Fibroblast of mammary gland (primary cell): ENCODE measurements around the gene GAS7.

Experiments
- DNase-seq: peaks from one replicate; pipeline ENCODE4 v3.0.0-alpha.2; 2010; ENCODE audit warnings: low read depth
- H3K4me3 ChIP-seq: 2 replicates; pipeline ENCODE4 v1.5.1; 2011; ENCODE audit warnings: low read depth, mild to moderate bottlenecking, low read length, moderate library complexity; ENCODE audit not compliant: control insufficient read depth
- TF ChIP-seq, protein P1 (sequence below): conservative IDR thresholded peaks from 2 replicates; pipeline ENCODE4 v1.5.1; 2011; ENCODE audit warnings: low read depth, low read length, inconsistent platforms; ENCODE audit not compliant: control insufficient read depth, insufficient read depth

The GAS7 gene

DNA sequence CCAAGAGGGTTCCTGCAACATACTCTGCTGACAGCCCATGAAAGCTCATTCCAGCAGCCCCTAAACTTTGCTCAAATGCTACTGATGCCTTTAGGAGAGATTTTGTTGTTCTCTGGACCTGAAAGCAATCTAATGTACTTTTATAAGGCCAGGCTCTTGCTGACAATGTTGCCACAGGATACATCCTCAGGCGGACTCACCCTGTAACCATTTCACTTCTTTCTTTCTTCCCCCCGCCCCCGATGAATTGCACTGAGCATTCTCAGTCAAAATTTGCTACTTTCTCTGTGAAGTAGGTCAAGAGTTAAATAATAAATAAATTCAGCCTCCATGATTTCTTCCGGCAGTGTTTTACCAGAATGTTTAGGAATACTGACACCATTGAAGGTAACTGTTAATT lies 1.5 kb downstream of the GAS7 start:
- H3K4me3 ChIP-seq, result no peak overlapping the region
- no peak for DNase-seq
- TF ChIP-seq, protein P1, sequence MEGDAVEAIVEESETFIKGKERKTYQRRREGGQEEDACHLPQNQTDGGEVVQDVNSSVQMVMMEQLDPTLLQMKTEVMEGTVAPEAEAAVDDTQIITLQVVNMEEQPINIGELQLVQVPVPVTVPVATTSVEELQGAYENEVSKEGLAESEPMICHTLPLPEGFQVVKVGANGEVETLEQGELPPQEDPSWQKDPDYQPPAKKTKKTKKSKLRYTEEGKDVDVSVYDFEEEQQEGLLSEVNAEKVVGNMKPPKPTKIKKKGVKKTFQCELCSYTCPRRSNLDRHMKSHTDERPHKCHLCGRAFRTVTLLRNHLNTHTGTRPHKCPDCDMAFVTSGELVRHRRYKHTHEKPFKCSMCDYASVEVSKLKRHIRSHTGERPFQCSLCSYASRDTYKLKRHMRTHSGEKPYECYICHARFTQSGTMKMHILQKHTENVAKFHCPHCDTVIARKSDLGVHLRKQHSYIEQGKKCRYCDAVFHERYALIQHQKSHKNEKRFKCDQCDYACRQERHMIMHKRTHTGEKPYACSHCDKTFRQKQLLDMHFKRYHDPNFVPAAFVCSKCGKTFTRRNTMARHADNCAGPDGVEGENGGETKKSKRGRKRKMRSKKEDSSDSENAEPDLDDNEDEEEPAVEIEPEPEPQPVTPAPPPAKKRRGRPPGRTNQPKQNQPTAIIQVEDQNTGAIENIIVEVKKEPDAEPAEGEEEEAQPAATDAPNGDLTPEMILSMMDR, result no peak

DNA sequence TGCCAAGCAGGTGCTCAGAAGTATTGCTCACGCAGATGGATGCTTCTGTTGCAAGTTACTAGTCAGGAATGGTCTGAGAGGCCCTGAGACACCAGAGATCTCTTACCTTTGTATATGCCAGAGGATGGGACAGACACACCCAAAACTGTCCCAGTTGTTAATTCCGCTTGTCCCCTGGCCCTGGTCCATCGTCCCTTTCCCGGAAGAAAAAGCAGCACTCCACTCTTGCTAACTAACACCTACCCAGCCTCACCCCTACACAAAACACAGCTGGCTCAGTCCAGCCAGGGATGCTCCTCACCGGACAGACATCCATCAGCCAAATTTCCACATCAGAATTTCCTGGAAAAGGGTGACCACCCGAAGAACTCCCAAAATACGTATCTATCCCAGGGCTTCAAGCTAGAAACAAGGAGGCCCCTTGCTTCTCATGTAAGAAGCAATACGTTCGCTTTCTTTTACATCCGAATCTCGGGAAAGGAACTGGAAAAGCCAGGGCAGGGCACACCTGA lies 2.0 kb downstream of the GAS7 start:
- H3K4me3 ChIP-seq, result no peak overlapping the region
- TF ChIP-seq, protein P1, result no peak
- DNase-seq, result no peak

DNA sequence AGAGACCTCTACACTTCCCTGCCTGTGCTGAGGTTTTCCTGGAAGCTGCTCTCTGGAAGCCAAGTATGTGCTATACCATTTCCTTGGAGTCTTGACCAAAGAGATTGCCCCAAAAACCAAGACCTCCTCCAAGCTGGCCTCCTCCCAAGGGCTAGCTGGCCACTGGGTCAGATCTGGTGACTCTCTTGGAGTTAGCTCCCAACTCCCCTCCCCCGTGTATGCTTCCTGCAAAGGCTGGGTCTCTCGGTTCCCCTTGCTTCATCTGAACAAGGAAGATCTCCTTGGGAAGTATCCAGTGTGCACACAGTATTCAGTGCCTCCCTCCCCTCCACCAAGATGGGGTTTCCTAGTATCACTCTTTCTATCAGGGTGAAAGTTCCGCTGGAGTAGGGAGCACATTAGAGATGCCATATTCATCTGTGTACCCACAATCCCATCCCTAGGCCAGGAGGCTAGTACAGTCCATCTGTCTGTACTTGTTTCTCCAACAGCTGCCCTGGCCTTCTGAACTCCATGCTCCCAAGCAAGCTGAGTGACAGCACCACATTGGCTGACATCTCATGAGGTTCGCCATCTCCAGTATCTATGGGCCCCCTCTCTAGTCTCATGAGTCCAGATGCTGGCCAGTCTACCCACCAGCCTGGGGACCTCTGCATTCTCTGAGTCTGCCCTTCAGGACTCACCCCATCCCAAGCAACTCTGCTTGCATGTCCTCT lies 3.2 kb downstream of the GAS7 start:
- TF ChIP-seq, protein P1, result no peak
- H3K4me3 ChIP-seq, result no peak overlapping the region
- DNase-seq, result no peak

DNA sequence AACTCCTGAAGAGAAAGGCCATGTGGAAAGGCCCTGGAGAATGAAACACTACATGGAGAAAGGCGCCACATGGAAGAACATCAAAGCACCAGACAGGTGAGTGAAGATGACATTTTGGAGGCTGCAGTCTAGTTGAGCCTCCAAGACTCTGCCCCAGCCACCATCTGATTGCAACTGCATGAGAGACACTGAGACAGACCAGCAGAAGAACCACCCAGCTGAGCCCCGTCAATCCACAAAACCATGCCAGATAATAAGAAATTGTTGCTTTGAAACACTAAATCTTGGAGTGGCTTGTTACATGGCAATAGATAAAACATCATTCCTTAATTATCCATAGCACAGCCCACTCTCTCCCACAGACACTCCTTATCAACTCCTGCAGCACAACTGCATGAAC lies 4.8 kb downstream of the GAS7 start:
- no peak overlapping the region for H3K4me3 ChIP-seq

DNA sequence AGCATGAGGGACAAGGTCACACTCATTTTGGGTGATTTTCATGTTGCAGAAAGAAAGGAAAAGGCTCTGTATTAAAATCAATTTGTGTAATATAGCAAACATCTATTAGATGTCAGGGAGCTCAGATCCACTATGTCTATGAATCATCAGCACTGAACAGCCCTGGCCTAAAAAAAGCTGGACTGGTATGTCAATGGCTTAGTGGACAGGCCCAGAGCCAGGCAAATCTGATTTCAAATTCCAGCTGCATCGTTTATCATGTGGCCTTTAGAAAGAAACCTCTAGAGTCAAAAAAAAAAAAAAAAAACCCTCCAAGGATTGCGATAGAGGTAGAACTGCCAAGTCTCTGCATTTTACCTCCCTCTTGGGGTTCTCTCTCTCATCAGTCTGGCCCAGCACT lies 5.4 kb downstream of the GAS7 start:
- TF ChIP-seq, protein P1, result no peak
- DNase-seq, result peak; percentile 84
- H3K4me3 ChIP-seq, result no peak overlapping the region

More for the DNA sequence above, 4.8 kb downstream of the GAS7 start:
- TF ChIP-seq, protein P1, result no peak
- no peak for DNase-seq

DNA sequence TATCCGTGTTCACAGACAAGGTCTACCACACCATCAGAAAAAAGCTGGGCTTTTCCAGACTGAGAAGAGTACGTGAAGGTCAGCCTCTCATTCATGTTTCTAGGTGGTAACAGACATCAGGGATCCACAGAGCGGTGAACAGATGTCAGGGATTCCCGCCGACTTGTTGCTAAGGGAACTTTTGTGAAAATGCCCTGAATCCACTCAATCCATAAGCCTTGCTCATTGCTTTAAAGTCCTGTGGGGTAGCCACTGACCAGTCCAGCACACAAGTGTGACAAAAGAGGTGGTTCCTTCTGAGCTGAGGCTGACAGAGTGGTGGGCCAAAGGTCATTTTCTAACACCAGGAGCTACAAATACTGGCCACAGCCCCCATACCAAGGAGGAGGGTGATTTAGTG lies 5.9 kb downstream of the GAS7 start:
- DNase-seq, result no peak
- H3K4me3 ChIP-seq, result no peak overlapping the region
- TF ChIP-seq, protein P1, result no peak
